Sigmoid colon (tissue), 7 donors: ENCODE measurements around the gene CLCNKA. TPM values are rescaled to one million over a fixed set of nuclear protein-coding genes. Genes with fewer than 3 reads are reported as not detected.
A peak's percentile ranks its signal among the peaks of the same experiment; 100 is the strongest.

ENCODE experiments used
- DNase-seq: peaks from one replicate; pipeline ENCODE4 v3.0.0-alpha.2; 2019
- H3K27ac ChIP-seq, 4 donors: fragments of 200-600 bp; sonication (generic); one replicate each; pipeline ENCODE4 v1.5.1; 2016 to 2019; ENCODE audit warnings: mild to moderate bottlenecking in 1 of 4
- H3K27me3 ChIP-seq, 3 donors: fragments of 200-600 bp; sonication (generic); one replicate each; pipeline ENCODE4 v1.5.1; 2019; ENCODE audit warnings: mild to moderate bottlenecking in 1 of 3
- H3K36me3 ChIP-seq, 4 donors: fragments of 200-600 bp; sonication (generic); one replicate each; pipeline ENCODE4 v1.5.1; 2016 to 2019
- H3K4me1 ChIP-seq, 4 donors: fragments of 200-600 bp; sonication (generic); one replicate each; pipeline ENCODE4 v1.5.1; 2017 to 2019
- H3K4me3 ChIP-seq, 4 donors: fragments of 200-600 bp; sonication (generic); one replicate each; pipeline ENCODE4 v1.5.1; 2017 to 2019; ENCODE audit warnings: mild to moderate bottlenecking in 2 of 4, moderate library complexity in 1 of 4
- H3K9me3 ChIP-seq, 4 donors: fragments of 200-600 bp in 3 of 4; sonication (generic) in 3 of 4; one replicate each; pipeline versions ENCODE4 v1.5.1 to v1.6.1; 2013 to 2019
- EP300 ChIP-seq, 4 donors: sonication (generic); formaldehyde crosslinking; IDR thresholded peaks; one replicate each; pipeline ENCODE4 v1.6.1; 2017; ENCODE audit warnings: antibody characterized with exemption in 4 of 4
- POLR2A ChIP-seq, 2 donors: fragments of 450-650 bp; IDR thresholded peaks; one replicate each; pipeline ENCODE4 v1.6.1; 2016; ENCODE audit warnings: antibody characterized with exemption in 2 of 2, mild to moderate bottlenecking in 2 of 2, moderate library complexity in 2 of 2
- POLR2AphosphoS5 ChIP-seq, 4 donors: sonication (generic); formaldehyde crosslinking; IDR thresholded peaks; one replicate each; pipeline ENCODE4 v1.6.1; 2017; ENCODE audit warnings: antibody characterized with exemption in 4 of 4
- WGBS, 2 donors: extraction: QIAGEN DNeasy Blood & Tissue Kit; methylation state at CpG; one replicate each; pipeline ENCODE4 v1.1.7; 2013; 5-methylcytosine and 5-hydroxymethylcytosine counted together
- intact Hi-C: fragments of 100-400 bp; cut with DNase I; formaldehyde crosslinking; loops from one replicate; pipeline ENCODE4 v1.15.1; 2023
- polyA plus RNA-seq, 3 donors: library from polyadenylated mRNA; stranded (reverse); fragments of 200-250 nt; gene quantifications; one replicate each; pipeline ENCODE4 v1.2.3, GENCODE V29; 2013
- total RNA-seq, 4 donors: library from RNA; depleted of rRNA; stranded (reverse); fragments of >200 nt; gene quantifications; one replicate each; pipeline ENCODE4 v1.1.0, GENCODE V29; 2016
- TF ChIP-seq, protein P1 (sequence below), 4 experiments: fragments of 450-650 bp in 3 of 4; fragments of 200-600 bp in 1 of 4; IDR thresholded peaks; one replicate each; pipeline ENCODE4 v1.5.1; 2016 to 2019; ENCODE audit warnings: antibody characterized with exemption in 4 of 4, mild to moderate bottlenecking in 3 of 4, moderate library complexity in 2 of 4
- donor health status: healthy with polysubstance abuse.
- donor health status: Bipolar disorder and iron deficiency.
- donor health status: healthy.

Gene CLCNKA
- total and polyA plus RNA-seq, 7 donors = 0.13 to 1.1 TPM; not detected in 5

DNA sequence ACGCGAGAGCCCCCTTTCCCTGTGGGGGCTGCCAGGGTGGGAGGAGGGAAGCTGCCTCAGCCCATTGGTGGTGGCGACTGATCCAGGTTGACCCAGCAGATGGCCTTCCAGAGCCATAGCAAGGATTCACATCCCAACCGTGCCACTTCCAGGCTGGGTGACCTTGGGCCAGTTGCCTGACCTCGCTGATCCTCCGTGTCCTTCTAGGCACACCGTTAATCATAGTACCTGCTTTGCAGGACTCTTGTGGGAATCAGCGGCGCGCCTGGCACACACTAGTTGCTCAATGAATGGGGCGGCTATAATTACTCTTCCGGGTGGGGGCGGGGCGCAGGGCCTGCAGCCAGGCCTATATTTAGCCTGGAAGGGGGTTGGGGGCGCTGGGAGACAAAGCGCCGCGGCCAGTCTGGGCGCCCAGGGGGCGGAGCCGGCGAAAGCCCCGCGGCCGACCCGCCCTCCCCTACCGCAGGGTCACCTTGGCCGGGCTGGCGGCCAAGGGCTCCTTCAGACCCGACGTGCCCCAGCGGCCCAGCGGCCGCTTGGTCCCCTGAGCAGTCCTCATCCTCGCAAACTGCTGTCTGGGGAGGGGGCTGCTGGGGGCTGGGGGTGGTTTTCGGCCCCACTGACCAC lies 9.1 kb upstream of the CLCNKA start:
- TF ChIP-seq, protein P1, sequence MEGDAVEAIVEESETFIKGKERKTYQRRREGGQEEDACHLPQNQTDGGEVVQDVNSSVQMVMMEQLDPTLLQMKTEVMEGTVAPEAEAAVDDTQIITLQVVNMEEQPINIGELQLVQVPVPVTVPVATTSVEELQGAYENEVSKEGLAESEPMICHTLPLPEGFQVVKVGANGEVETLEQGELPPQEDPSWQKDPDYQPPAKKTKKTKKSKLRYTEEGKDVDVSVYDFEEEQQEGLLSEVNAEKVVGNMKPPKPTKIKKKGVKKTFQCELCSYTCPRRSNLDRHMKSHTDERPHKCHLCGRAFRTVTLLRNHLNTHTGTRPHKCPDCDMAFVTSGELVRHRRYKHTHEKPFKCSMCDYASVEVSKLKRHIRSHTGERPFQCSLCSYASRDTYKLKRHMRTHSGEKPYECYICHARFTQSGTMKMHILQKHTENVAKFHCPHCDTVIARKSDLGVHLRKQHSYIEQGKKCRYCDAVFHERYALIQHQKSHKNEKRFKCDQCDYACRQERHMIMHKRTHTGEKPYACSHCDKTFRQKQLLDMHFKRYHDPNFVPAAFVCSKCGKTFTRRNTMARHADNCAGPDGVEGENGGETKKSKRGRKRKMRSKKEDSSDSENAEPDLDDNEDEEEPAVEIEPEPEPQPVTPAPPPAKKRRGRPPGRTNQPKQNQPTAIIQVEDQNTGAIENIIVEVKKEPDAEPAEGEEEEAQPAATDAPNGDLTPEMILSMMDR (IDR thresholded peaks at IDR 0.05) = no peak
- no peak for TF ChIP-seq EP300 (IDR thresholded peaks at IDR 0.05)
- TF ChIP-seq POLR2AphosphoS5 (IDR thresholded peaks at IDR 0.05) = peak in 3 of 4 donors; percentile 6 to 58 (median 20)
- TF ChIP-seq POLR2A (IDR thresholded peaks at IDR 0.05) = no peak
- intact Hi-C loops = no loop called here
- Histone ChIP-seq H3K4me3 (peak overlapping the region; percentile 24 to 50 (median 39)), H3K9me3 (no peaks in the 10 kb centered on the region), H3K27me3 (no peaks in the 10 kb centered on the region), H3K4me1 (peaks cover 0 to 58% (median 46%) of the 10 kb centered on the region in 4 donors), H3K36me3 (no peaks in the 10 kb centered on the region), H3K27ac (peak overlapping the region; percentile 92 to 94 (median 94))
- DNase-seq = peak; percentile 89
- 4 to 6% methylated on average over 36 of the region's 36 CpGs for WGBS, 2 donors

DNA sequence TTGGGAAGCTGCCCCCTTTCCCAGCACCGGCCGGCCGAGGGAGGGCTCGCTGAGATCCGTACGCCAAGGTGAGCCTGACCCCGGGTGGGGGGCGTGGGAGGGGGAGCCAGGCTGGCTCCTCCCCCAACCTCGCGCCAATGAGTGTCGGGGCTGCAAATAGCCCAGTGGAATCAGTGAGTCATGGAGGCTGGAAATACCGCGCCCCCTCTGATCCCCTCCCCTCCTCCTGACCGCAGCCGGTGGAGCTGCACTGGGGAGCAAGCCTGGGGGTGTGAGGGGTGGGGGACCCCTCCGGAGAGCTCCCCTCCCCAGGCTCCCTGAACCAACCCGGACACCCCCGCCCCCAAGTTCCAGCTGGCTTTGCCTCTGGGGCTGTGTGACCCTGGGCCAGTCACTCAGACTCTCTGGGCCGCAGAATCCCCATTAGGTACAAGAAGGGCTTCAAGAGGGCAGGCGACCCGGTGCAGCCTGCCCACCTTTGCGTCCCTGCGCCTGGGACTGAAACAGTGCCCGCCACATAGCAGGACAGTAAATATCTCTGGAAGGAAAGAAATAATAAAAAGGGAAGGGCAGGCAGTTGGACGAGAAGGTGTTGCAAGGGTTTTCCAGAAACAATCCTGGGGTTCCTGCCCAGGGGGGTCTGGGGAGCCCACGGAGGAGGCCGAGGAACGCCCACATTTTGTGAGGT lies 8.5 kb upstream of the CLCNKA start:
- 11 to 23% methylated on average over 28 of the region's 28 CpGs for WGBS, 2 donors
- peaks cover 0 to 65% (median 52%) of the 10 kb centered on the region in 4 donors for H3K4me1 ChIP-seq
- peak; percentile 93 for DNase-seq
- H3K36me3 ChIP-seq = no peaks in the 10 kb centered on the region
- intact Hi-C loops = no loop called here
- peak overlapping the region; percentile 24 to 50 (median 39) for H3K4me3 ChIP-seq
- TF ChIP-seq, protein P1 (IDR thresholded peaks at IDR 0.05) = no peak
- TF ChIP-seq POLR2A (IDR thresholded peaks at IDR 0.05) (no peak), EP300 (IDR thresholded peaks at IDR 0.05) (peak in 2 of 4 donors; percentile 77 to 96), POLR2AphosphoS5 (IDR thresholded peaks at IDR 0.05) (peak; percentile 52 to 79 (median 56))
- H3K9me3 ChIP-seq = no peaks in the 10 kb centered on the region
- peak overlapping the region; percentile 92 to 94 (median 94) for H3K27ac ChIP-seq
- no peaks in the 10 kb centered on the region for H3K27me3 ChIP-seq

- DNase-seq = no peak
- 31 to 62% methylated on average over 4 of the region's 4 CpGs for WGBS, 2 donors
Observed at GRCh38 chr1:16013908-16014258, 8.0 kb upstream of the CLCNKA start.

GRCh38 chr1:16014509-16015482 lies 7.0 kb upstream of the CLCNKA start:
- H3K27me3 ChIP-seq = no peaks in the 10 kb centered on the region
- H3K36me3 ChIP-seq = no peaks in the 10 kb centered on the region
- peak overlapping the region in 2 of 4 donors; percentile 56 to 63 for H3K4me3 ChIP-seq
- 69 to 74% methylated on average over 17 of the region's 17 CpGs for WGBS, 2 donors
- no peaks in the 10 kb centered on the region for H3K9me3 ChIP-seq
- intact Hi-C loops = no loop called here
- H3K27ac ChIP-seq = peak overlapping the region; percentile 92 to 94 (median 94)
- peak in 1 of 4 donors; percentile 79 for TF ChIP-seq EP300 (IDR thresholded peaks at IDR 0.05)
- TF ChIP-seq, protein P1 (IDR thresholded peaks at IDR 0.05) = no peak
- peak; percentile 40 to 65 (median 52) for TF ChIP-seq POLR2AphosphoS5 (IDR thresholded peaks at IDR 0.05)
- TF ChIP-seq POLR2A (IDR thresholded peaks at IDR 0.05) = peak in 1 of 2 donors; percentile 18
- H3K4me1 ChIP-seq = peaks cover 3 to 76% (median 65%) of the 10 kb centered on the region in 4 donors
- peak; percentile 94 for DNase-seq

More at GRCh38 chr1:16013908-16014258, 8.0 kb upstream of the CLCNKA start:
- H3K9me3 ChIP-seq = no peaks in the 10 kb centered on the region
- no peaks in the 10 kb centered on the region for H3K36me3 ChIP-seq
- intact Hi-C loops = no loop called here
- peak overlapping the region in 2 of 4 donors; percentile 31 to 50 for H3K4me3 ChIP-seq
- H3K27me3 ChIP-seq = no peaks in the 10 kb centered on the region
- TF ChIP-seq EP300 (IDR thresholded peaks at IDR 0.05) (no peak), POLR2A (IDR thresholded peaks at IDR 0.05) (no peak), POLR2AphosphoS5 (IDR thresholded peaks at IDR 0.05) (no peak)
- TF ChIP-seq, protein P1 (IDR thresholded peaks at IDR 0.05) = no peak
- peaks cover 3 to 68% (median 57%) of the 10 kb centered on the region in 4 donors for H3K4me1 ChIP-seq
- H3K27ac ChIP-seq = peak overlapping the region; percentile 92 to 94 (median 94)
